NCI-H510A (cell line): ENCODE results near the gene OSM.

Source experiments
- DNase-seq: peaks from one replicate; lab custom pipeline; 2025; lab: John Stamatoyannopoulos, UW

OSM gene

DNA sequence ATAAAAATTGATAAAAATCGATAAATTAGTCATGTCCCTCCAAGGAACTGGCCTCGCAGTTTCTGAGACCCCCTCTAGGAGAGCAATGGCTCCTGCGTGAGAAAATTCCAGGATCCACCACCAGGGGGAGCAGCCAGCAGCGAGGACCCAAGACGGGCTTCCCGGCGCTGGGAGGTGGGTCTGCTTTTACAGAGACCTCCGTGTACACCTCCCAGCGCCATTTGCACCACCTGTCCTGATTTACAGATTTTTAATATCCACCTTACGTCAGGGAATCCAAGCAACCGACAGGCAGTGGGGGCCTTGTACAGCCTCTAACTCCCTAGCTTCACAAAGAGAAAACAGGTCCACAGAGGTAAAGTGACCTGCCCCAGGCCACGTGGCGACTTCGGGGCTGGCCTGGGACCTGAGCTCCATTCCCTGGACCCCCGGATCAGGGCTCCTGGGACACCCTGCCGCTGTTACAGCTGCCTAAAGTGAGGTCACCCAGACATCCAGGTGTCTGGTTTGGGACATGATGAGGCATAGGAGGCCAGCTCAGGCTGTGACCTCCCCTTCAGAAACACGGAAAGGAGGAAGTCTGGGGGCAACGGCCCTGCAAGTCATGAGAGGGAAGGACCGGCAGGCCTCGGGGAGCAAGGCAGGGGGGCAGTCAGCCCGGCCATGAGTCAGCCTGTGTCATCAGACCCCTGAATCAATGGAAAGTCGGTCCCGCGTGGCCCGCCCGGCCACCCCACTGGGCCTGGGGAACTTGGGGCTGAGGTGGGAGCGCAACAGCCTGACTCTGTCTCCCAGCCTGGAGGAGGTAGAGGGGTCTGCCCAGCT is 3.5 kb downstream of the OSM start:
- peak; percentile 31 for DNase-seq

DNA sequence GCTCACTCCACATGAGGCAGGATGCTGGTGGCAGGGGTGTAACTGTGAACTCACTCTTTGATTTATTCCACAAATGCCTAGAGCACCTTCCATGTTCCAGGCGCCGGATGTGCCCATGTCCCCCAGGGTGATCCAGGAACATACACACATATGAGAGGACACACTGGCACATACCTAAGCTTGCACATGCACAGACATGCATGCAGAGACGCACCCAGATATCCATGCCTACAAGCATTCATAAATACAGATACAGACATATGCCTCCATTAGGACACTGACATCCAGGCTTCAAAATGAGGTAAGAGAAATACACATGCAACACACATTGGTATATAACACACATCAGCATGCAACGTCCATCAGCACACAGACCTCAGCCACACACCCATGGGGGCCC is 4.5 kb downstream of the OSM start:
- DNase-seq = no peak

DNA sequence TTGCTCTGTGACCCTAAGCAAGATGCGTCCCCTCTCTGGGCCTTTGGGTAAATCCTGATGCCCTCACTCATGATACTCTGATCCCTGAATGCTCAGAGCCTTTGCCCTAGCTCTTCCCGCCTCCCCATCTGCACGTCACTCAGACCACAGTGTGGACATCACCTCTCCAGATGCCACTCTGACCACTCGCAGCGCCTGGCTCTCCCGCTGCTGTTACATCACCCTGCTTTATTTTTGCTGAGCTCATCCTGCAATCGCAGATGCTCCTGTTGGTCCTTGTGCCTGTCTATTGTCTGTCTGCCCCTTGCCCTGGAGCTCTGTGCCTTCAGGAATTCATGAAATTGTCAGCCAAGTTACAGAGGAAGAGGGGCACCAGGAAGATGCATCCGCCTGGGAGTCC is 5.5 kb downstream of the OSM start:
- no peak for DNase-seq

DNA sequence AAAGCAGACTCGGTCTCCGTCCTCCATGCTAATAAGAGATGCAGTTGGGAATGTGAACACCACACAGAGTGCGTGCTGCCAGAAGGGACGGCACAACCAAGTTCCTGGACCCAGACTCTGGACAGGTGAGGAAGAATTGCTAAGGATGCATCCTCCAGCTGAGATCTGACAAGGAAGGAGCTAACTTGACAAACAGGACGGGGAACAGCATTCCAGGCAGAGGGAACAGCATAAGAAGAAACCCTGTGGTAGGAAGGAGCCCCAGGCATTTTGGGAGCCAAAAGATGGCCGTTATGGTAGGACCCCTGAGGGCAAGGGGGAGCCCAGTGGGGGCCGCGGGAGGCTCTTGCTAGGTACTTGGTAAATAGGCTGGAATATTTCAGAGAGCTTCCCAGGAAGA is 6.0 kb downstream of the OSM start:
- DNase-seq = no peak

DNA sequence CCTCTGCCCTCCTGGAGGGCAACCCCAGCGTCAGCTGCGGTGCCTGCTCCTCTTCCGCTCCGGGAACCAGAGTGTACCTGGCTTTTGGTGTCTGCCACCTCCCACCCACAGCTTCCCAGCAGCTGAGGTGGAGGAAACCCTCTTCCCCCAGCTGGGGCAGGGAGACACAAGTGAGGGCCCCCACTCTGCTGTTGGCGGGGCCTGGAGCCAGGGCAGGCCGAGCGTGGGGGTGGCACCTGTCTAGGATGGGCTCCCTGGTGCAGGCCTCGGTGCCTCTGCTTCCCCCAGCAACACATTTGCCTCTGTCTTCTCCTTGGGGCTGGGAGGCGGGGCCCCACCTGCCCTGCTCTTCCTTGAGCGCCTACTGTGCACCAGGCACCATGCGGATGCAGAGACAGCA is 6.4 kb downstream of the OSM start:
- DNase-seq = no peak

DNA sequence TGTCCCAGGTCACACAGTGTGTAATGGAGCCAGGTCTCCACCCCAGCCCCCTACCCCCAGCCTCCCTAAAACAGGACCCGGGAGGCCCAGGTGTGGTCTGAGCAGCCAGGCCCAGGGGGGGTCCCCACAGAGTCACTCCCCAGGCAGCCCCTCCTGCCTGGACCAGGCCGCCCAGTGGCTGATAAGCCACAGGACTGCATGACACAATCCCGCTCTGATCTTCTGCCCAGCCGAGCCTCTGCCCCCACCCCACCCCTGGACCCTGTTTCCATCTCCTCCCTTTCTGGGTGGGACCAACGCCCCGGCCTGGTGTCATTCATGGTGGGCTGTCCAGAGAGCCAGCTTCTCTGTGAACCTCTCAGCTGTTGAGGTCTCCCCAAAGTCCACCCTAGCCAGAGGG is 12.3 kb downstream of the OSM start:
- no peak for DNase-seq

DNA sequence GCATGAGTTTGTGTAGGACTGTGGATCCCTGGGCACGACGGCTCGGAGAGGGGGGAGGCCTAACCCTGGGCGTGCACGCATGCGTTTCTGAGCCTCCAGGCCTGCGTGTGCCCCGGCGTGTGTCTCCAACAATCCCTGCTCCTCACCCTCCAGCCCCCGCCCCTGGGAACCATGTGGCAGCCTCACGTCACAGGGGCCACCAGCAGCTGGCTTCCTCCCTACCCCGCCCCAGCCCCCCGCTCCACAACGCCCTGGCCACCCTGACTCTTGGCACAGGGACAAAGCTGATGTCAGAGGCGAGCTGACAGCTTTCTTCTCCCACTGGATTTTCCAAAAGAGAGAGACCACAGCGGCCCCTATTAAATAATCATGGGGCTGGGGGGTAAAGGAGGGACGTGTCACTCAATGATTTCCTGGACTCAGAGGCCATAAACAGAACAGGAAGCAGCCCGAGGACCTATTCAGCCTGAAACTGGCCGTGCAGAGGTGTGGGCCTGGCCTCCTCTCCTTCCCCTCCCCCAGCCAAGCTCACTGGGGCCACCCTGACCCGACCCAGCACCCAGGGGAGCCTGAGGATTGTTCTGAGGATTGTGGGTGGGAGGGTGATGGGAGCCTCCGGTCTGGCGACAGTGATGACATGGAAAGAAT is 13.3 kb downstream of the OSM start:
- DNase-seq = peak; percentile 46

DNA sequence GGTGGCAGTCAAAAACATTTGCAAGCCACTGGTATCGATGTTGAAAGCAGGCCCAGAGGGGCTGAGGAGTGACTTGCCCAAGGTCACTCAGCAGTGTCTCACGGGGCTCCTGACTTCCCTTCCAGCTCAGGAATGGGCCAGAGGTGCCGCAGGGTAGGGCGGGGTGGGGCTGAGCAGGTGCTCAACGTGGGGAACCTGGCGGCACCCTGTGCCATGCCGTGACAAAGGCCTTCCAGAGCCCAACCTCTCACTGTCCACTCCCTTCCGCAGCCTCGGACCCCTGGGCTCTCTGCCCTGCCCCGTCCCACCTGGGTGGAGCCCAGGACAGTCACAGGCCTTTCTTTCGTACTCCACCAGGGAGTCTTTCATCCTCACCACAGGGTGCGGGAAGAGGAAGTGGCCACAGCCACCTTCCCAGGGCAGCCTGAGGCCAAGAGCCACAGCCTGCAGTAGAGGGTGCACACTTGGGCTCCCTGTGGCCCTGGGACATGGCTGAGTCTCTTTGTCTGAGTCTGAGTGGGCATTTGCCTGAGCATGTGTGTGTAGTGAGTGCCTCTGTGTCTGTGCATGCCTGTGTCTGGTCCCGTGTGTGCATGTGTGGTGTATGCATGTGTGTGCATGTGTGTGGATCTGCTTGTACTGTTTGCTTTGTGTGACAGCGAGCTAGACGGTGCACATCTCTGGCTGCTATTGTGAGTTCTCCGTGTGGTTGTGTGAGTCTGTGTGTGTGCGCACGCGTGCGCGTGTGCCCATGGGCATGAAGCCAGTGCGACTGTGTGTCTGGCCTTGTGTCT is 14.0 kb downstream of the OSM start:
- no peak for DNase-seq

DNA sequence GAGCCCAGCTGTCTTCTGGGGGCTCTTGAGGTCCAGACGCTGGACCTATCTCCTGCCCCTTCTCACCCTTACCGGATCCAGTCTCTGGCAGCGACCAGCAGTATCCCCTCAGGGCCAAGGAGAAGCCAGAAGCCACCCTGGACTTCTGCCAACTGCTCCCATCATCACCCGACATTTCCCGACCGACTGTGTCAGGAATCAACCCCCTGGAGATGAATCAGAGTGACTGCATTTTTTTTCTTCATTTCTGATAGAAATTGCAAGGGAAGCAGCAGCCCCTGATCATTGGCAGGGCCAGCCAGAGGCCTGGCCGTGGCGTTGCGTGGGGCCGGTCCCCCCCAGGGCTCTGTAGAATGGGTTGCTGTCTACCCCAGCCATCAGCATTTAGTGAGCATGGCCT is 14.9 kb downstream of the OSM start:
- DNase-seq = no peak

DNA sequence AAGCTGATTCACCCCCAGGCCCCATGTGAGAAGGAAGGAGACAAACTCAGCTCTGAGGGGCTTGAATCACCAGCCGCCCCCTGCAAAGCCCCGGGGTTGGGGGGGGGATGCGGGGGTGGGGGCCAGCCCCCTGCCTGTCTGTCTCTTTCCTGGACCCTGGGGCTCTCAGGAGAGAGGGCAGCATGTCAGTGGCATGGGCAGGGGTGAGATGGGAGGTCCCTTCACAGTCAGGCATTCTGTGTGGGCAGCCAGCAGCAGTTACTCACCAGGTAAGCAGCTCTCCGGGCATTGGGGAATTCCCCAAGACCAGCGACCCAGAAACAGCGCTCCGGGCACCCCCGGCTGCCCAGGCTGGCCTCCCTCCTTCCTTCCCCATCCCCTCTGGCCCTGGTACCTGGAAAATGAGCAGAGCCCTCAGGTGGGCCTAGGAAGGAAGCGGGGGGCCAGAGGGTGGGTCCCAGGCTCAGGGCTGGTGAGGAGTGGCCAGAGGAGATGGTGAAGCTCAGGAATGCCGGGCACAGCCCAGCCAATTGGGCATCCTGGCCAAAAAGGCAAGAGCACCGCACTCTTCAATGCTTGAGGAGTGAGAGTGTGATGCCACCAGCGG is 15.9 kb downstream of the OSM start:
- DNase-seq = no peak

DNA sequence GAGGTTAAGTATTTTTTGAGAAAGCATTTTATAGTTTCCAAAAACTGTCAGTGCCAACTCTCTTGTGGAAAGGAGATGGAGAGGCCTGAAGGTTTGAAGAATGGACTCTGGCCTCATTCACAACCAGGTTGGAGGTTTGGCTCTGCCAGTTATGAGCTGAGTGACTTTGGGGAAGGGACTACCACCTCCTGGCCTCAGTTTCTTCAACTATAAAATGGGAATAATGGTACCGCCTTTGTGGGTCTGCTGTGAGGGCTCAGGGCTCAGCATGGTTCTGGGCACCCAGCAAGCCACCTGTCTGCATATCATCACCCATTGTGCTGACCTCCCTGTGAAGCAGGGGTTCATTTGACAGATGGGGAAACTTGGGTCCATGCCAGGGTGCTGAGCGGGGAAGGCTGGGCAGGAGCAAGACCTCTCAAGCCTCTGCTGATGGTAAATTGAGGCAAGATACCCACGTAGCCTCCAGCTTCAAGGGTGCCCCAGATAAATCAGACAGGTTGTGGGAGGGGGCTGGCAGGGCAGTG is 16.5 kb downstream of the OSM start:
- DNase-seq = no peak

DNA sequence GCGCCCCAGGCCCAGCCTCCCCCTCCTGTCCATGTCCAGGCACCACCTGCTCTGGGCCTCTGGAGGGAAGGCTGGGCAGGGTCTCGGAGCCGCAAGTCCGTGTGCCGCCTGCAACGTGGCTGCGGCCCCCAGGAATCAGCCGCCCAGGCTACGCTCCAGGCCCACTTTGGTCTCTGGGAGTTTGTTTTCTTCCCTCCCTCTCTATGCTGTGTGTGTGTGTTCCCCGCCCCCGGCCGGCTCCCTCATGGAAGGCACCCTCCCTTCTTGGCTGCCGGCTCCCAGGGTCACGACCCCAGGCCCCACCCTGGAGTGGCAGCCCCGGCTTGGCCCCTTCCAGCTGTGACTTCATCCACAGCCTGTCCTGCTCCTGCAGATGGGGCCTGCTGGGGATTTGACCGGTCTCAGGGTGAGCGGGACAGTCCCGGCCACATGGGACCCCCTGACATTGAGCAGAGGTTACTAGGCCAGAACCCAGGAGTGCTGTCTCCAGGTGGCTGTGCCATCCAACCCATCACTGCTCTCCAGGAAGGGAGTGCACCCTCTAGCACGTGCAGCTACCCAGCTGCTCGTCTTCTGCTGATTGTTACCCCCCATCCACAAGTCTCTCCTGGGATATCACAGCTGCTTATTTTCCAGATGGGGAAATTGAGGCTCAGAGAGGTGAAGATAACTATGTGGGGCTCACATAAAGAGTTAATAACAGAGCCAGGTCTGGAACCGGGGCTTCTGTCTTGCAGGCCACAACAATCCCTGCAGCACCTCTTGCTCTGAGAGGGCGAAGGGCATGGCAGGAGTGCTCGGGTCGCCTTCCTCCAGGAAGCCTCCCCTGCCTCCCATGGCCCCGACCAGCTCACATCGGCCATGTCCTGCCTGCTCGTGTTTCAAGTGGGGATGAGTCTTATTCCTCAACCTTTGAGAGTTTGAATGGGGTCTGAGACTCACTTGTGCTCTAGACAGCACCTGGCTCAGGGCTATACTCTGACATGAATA is 17.3 kb downstream of the OSM start:
- DNase-seq = no peak

DNA sequence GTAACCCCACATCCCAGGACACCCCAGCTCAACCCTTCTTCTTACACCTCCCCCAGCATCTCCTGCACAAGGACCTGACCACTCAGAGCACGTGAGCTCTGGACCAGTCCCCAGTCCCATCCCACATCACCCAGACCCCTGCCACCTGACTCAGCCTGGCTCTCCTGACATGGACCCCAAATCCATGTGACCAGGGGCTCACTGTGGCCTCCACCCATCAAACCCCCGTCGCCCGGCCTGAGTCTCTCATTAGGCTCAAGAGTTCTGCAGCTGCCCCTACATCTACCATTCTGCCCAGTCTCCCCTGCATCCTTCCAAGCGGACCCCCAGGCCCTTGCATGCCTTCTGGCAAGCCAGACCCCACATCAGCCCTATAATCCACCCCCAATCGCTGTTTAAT is 18.2 kb downstream of the OSM start:
- DNase-seq = no peak

DNA sequence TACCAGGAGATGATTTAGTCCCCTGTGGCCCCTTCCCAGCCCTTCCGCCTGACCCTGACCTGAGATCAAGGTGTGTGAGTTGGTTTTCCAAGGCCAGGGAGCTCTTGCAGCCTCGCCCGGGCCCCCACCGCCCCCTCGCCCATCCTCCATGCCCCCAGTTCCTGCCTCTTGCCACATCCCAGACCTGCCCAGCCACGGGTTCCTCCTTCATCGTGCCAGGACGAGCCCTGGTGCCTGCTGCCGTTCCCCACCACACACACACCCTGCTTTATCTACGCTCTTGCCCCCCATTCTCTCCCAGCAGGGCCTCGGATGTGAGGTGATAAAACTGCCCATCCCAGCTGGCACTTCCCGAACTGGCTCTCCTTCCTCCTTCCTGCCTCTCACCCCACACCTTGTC is 18.7 kb downstream of the OSM start:
- DNase-seq = no peak

DNA sequence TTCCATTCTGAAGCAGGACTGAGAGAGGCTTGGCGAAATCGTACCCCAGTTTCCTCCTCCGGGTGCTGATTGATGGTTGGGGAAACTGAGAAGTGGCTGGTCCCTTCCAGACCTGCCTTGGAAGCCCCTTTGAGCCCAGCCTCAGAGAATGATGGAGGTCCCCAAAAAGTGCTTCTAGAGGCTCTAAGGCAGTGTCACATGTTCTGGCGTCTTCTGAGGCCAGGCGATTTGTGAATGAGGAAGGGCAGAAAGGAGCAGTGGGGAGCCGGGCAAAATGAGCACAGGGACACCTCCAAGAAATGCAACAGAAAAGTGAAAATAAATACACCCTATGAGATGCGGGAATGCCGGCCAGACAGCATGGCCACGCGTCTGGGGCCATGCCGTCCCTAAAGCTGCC is 19.1 kb downstream of the OSM start:
- no peak for DNase-seq

DNA sequence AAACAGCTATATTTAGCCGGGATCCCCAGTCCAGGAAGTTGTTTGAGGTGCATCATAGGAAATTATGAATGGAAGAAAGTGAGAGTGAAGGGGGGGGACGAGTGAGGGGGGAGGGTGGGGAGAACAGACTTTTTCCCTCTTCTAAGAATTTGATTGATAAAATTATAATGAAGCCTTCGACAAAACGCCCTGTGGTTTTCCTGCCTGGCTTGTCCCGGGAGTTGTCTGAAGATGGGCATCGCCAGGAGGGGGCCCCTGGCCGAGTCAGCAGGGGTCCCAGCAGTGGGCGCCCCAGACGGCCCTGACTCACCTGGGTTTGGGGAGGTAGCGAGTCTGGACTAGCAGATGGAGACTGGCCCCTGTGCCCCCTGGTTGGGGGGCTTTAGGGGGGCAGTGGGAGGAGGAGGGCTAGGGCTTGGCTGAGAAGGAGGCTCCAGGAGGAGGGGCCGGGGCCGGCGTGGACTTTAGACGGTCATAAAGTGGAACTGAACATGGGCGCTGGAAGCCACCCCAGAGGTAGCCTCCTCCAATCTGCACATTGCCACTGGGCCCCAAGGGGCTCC is 19.8 kb downstream of the OSM start:
- DNase-seq = no peak

DNA sequence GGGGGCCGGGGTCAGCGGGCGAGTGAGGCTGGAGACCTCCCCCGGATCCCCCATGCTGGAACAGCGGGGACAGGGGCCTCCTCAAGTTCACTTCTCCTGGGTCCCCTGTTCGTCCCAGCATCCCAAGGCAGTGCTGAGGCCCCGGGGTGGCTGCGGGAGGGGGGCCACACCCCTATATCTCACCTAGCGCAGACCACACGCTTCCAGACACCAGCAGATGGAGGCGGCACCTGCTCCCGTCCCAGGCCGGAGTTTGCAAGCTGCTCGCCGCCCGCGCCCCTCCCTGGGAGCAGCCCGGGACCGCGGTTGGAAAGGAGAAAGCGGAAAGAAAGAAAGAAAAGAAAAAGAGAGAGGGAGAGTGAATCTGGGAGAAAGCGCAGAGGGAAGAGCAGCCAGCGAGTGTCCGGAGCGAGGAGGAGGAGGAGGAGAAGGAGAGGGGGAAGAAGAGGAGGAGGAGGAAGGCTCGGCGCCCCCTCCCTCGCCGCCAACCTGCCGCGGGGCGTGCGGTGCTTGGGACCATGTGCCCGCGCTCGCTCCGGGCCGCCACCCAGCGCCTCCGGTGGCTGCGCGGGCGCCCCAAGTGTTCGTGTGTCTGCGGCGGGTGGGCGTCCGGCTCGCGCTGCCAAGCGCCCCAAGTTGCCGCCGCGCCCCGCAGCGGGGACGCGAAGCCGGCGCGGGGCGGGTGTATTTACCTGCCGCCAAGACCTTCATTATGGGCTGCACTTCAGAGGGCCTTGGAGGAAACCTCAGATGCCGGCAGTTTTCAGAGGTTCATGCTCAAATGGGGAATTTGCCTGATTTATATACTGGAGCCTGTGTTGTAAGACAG is 20.5 kb downstream of the OSM start, which contains the start of gene LIF:
Gene LIF, minus strand, starts transcription at position 775 of the 829 bp plus-strand sequence. Its CDS starts 64 bp downstream, at position 711.
- DNase-seq = no peak

DNA sequence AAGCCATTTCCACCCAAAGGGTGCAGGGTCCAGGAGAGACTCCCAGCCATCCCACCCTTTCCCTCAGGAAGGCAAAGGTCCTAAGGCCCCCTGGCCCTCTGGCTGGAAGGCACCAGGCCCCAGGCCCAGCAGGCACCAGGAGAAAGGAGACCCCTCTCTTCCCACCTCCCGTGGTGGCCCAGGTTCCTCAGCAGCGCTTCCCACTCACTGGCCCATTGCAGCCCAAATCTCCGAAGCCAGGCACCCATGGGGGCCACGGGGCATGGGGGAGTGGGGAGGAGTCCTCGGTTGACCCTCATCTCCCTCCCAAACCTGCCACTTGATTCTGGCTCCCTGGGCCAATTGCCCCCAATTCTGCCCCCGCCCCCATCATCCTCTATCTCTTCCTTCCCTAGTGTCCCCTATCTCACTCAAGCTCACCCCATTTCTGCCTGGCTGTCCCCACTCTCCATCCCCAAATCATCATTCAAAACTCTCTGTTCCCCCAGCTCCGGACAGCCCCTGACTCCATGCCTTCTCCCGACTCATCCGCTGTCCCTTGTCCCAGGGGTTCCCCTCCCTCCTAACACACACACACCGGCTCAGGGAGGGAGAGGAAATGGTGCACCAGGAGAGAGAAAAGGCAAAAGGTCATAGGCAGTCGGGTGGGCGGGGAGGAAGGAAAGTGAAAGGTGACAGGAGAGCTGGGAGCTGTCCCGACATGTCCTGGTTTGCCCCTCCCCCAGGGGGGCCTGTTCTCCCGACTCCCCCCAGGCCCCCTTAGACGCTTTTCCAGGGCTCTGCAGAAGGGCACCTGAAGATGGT is 21.3 kb downstream of the OSM start:
- DNase-seq = no peak

DNA sequence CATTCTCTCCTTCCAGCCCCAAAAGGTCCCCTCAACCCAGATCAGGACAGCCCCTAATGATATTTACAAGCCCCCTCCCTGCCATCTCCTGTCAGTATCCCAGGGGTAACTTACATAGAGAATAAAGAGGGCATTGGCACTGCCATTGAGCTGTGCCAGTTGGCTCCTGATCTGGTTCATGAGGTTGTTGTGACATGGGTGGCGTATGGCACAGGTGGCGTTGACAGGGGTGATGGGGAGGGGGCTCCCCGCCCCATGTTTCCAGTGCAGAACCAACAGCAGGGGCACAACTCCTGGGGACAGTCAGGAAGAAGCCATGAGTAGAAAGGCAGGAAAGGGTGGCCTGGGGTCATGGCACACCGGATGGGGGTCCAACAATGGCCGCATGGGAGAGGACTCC is 22.0 kb downstream of the OSM start:
- no peak for DNase-seq
